ENCODE measurements around the gene C1QA.
"Not testable (repeated sequence)": the region's sequence is repeated elsewhere in the genome, so short reads cannot be mapped to it uniquely, and the experiment has no call there.

C1QA gene

GRCh38 chr1:22670352-22670975 is 34.0 kb downstream of the C1QA start:
- in situ Hi-C loops (cut with MboI; ENCODE audit: low sequenced_read_pairs) = no loop called here

- in situ Hi-C loops (cut with MboI; ENCODE audit: low sequenced_read_pairs) = no loop called here
Measured at GRCh38 chr1:22671999-22672398, 35.6 kb downstream of the C1QA start.

- in situ Hi-C loops (cut with MboI; ENCODE audit: low sequenced_read_pairs) = no loop called here
Measured at GRCh38 chr1:22673486-22674409, 37.3 kb downstream of the C1QA start.

GRCh38 chr1:22674410-22674749 is 38.0 kb downstream of the C1QA start:
- in situ Hi-C loops (cut with MboI; ENCODE audit: low sequenced_read_pairs) = no loop called here

- in situ Hi-C loops (cut with MboI; ENCODE audit: low sequenced_read_pairs) = not testable (repeated sequence)
Measured at GRCh38 chr1:22676151-22676550, 39.7 kb downstream of the C1QA start.

GRCh38 chr1:22676916-22677583 is 40.6 kb downstream of the C1QA start:
- in situ Hi-C loops (cut with MboI; ENCODE audit: low sequenced_read_pairs) = no loop called here

- in situ Hi-C loops (cut with MboI; ENCODE audit: low sequenced_read_pairs) = no loop called here
Measured at GRCh38 chr1:22677931-22678896, 41.8 kb downstream of the C1QA start.

GRCh38 chr1:22680726-22681125 is 44.3 kb downstream of the C1QA start:
- in situ Hi-C loops (cut with MboI; ENCODE audit: low sequenced_read_pairs) = no loop called here

- in situ Hi-C loops (cut with MboI; ENCODE audit: low sequenced_read_pairs) = no loop called here
Measured at GRCh38 chr1:22681556-22682276, 45.3 kb downstream of the C1QA start.

GRCh38 chr1:22683547-22683946 is 47.1 kb downstream of the C1QA start:
- in situ Hi-C loops (cut with MboI; ENCODE audit: low sequenced_read_pairs) = no loop called here

- in situ Hi-C loops (cut with MboI; ENCODE audit: low sequenced_read_pairs) = no loop called here
Measured at GRCh38 chr1:22685591-22686059, 49.2 kb downstream of the C1QA start.

GRCh38 chr1:22687191-22687590 is 50.8 kb downstream of the C1QA start:
- in situ Hi-C loops (cut with MboI; ENCODE audit: low sequenced_read_pairs) = no loop called here

- in situ Hi-C loops (cut with MboI; ENCODE audit: low sequenced_read_pairs) = no loop called here
Measured at GRCh38 chr1:22688466-22688865, 52.0 kb downstream of the C1QA start.
